NAMALWA (cell line): Measurements from ENCODE around the gene MRPL55.
"Not testable (repeated sequence)": the region's sequence is repeated elsewhere in the genome, so short reads cannot be mapped to it uniquely, and the experiment has no call there.

Experiments
- DNase-seq: peaks from one replicate; pipeline ENCODE4 v3.0.0-alpha.2; 2015; ENCODE audit warnings: low spot score

Gene MRPL55

GRCh38 chr1:228120857-228121489, 11.9 kb upstream of the MRPL55 start:
- no peak for DNase-seq

GRCh38 chr1:228120351-228120750, 11.3 kb upstream of the MRPL55 start:
- no peak for DNase-seq

GRCh38 chr1:228118040-228118439, 8.9 kb upstream of the MRPL55 start:
- no peak for DNase-seq

GRCh38 chr1:228117335-228117734, 8.2 kb upstream of the MRPL55 start:
- no peak for DNase-seq

- DNase-seq = no peak
Observed at GRCh38 chr1:228114827-228115226, 5.7 kb upstream of the MRPL55 start.

GRCh38 chr1:228112617-228113016, 3.5 kb upstream of the MRPL55 start:
- no peak for DNase-seq

- DNase-seq = no peak
Observed at GRCh38 chr1:228112167-228112566, 3.1 kb upstream of the MRPL55 start.

- DNase-seq = not testable (repeated sequence)
Observed at GRCh38 chr1:228111315-228111714, 2.2 kb upstream of the MRPL55 start.

GRCh38 chr1:228110556-228110955, 1.5 kb upstream of the MRPL55 start:
- no peak for DNase-seq

GRCh38 chr1:228109962-228110488, 926 bp upstream of the MRPL55 start:
- DNase-seq = no peak

GRCh38 chr1:228108742-228109072, 392 bp downstream of the MRPL55 start:
- DNase-seq = no peak

GRCh38 chr1:228108055-228108690, 926 bp downstream of the MRPL55 start:
- DNase-seq = no peak

- DNase-seq = no peak
Observed at GRCh38 chr1:228107636-228108035, 1.5 kb downstream of the MRPL55 start.

GRCh38 chr1:228106800-228107054, 2.4 kb downstream of the MRPL55 start:
- no peak for DNase-seq

- no peak for DNase-seq
Observed at GRCh38 chr1:228105996-228106799, 2.9 kb downstream of the MRPL55 start.

- DNase-seq = no peak
Observed at GRCh38 chr1:228105270-228105995, 3.7 kb downstream of the MRPL55 start.

GRCh38 chr1:228104526-228105269, 4.4 kb downstream of the MRPL55 start:
- DNase-seq = no peak

- peak; percentile 96 for DNase-seq
Observed at GRCh38 chr1:228102791-228103620, 6.1 kb downstream of the MRPL55 start, which contains the start of gene C1orf35. Gene C1orf35 (minus strand): TSS chr1:228103325. CDS start chr1:228103227, 98 bp downstream.

- DNase-seq = peak; percentile 70
Observed at GRCh38 chr1:228101994-228102790, 6.9 kb downstream of the MRPL55 start.

GRCh38 chr1:228101614-228101993, 7.5 kb downstream of the MRPL55 start:
- no peak for DNase-seq
